ENCODE measurements around the gene OSMR. TPM values are rescaled to one million over a fixed set of nuclear protein-coding genes. Genes with fewer than 3 reads are reported as not detected.

The OSMR gene
- total RNA-seq, 1 experiment from 2014 or later, result 31.6 TPM

- no peaks in the 10 kb centered on the region for H3K36me3 ChIP-seq (ENCODE audit: insufficient read depth, low read length, poor library complexity, severe bottlenecking)
- TF ChIP-seq EZH2 (IDR thresholded peaks at IDR 0.05; ENCODE audit: borderline replicate concordance, low read depth, low read length, poor library complexity, severe bottlenecking), result no peak
- no peak for TF ChIP-seq CTCF (conservative IDR thresholded peaks at IDR 0.05; ENCODE audit: low read depth, low read length)
- no peak overlapping the region for H3K27ac ChIP-seq (ENCODE audit: low read depth, low read length, poor library complexity, severe bottlenecking)
- no peak for DNase-seq (ENCODE audit: low spot score)
- ChIA-PET POLR2A (ENCODE audit: low non-redundant PET) (no interaction called here), CTCF (no interaction called here)
- no peaks in the 10 kb centered on the region for H3K4me1 ChIP-seq (ENCODE audit: insufficient read depth, low read length, poor library complexity, severe bottlenecking)
- H3K27me3 ChIP-seq (replicated peaks; ENCODE audit: insufficient read depth, low read depth, low read length, poor library complexity), result no peaks in the 10 kb centered on the region
- no peak overlapping the region for H3K4me3 ChIP-seq (ENCODE audit: low read depth, low read length, poor library complexity, severe bottlenecking)
- no TSS peak for BruUV-seq (replicated peaks)
- intact Hi-C loops (cut with micrococcal nuclease; ENCODE audit: unreplicated experiment), result no loop called here
- H3K9me3 ChIP-seq (ENCODE audit: low read depth, low read length, poor library complexity, severe bottlenecking), result peaks cover 17% of the 10 kb centered on the region
These were observed 46.6 kb downstream of the OSMR start for GRCh38 chr5:38892363-38892762.

GRCh38 chr5:38896760-38897159, 50.9 kb downstream of the OSMR start:
- ChIA-PET CTCF (no interaction called here), POLR2A (ENCODE audit: low non-redundant PET) (no interaction called here)
- H3K9me3 ChIP-seq (ENCODE audit: low read depth, low read length, poor library complexity, severe bottlenecking), result peaks cover 17% of the 10 kb centered on the region
- H3K36me3 ChIP-seq (ENCODE audit: insufficient read depth, low read length, poor library complexity, severe bottlenecking), result no peaks in the 10 kb centered on the region
- no peak overlapping the region for H3K27ac ChIP-seq (ENCODE audit: low read depth, low read length, poor library complexity, severe bottlenecking)
- DNase-seq (ENCODE audit: low spot score), result no peak
- TF ChIP-seq CTCF (conservative IDR thresholded peaks at IDR 0.05; ENCODE audit: low read depth, low read length) (no peak), EZH2 (IDR thresholded peaks at IDR 0.05; ENCODE audit: borderline replicate concordance, low read depth, low read length, poor library complexity, severe bottlenecking) (no peak)
- H3K4me3 ChIP-seq (ENCODE audit: low read depth, low read length, poor library complexity, severe bottlenecking), result no peak overlapping the region
- H3K4me1 ChIP-seq (ENCODE audit: insufficient read depth, low read length, poor library complexity, severe bottlenecking), result no peaks in the 10 kb centered on the region
- intact Hi-C loops (cut with micrococcal nuclease; ENCODE audit: unreplicated experiment), result no loop called here
- no TSS peak for BruUV-seq (replicated peaks)
- H3K27me3 ChIP-seq (replicated peaks; ENCODE audit: insufficient read depth, low read depth, low read length, poor library complexity), result no peaks in the 10 kb centered on the region

GRCh38 chr5:38899936-38900335, 54.1 kb downstream of the OSMR start:
- BruUV-seq (replicated peaks), result no TSS peak
- POLR2A ChIA-PET (ENCODE audit: low non-redundant PET), result no interaction called here
- Histone ChIP-seq H3K27ac (ENCODE audit: low read depth, low read length, poor library complexity, severe bottlenecking) (no peak overlapping the region), H3K9me3 (ENCODE audit: low read depth, low read length, poor library complexity, severe bottlenecking) (peaks cover 17% of the 10 kb centered on the region), H3K27me3 (replicated peaks; ENCODE audit: insufficient read depth, low read depth, low read length, poor library complexity) (no peaks in the 10 kb centered on the region), H3K36me3 (ENCODE audit: insufficient read depth, low read length, poor library complexity, severe bottlenecking) (peaks cover 8% of the 10 kb centered on the region), H3K4me1 (ENCODE audit: insufficient read depth, low read length, poor library complexity, severe bottlenecking) (no peaks in the 10 kb centered on the region), H3K4me3 (ENCODE audit: low read depth, low read length, poor library complexity, severe bottlenecking) (no peak overlapping the region)
- no peak for DNase-seq (ENCODE audit: low spot score)
- CTCF ChIA-PET, result no interaction called here
- TF ChIP-seq EZH2 (IDR thresholded peaks at IDR 0.05; ENCODE audit: borderline replicate concordance, low read depth, low read length, poor library complexity, severe bottlenecking), result no peak
- no peak for TF ChIP-seq CTCF (conservative IDR thresholded peaks at IDR 0.05; ENCODE audit: low read depth, low read length)
- intact Hi-C loops (cut with micrococcal nuclease; ENCODE audit: unreplicated experiment), result no loop called here

Data from A673 (cell line).